ENCODE data around the gene BRSK2. TPM values are rescaled to one million over a fixed set of nuclear protein-coding genes. Genes with fewer than 3 reads are reported as not detected.

The BRSK2 gene
- total RNA-seq, 4 donors from 2014 or later = 0.72 to 1.6 (median 0.82) TPM; not detected in 1

GRCh38 chr11:1393038-1393710 is 3.4 kb downstream of the BRSK2 start:
- no peak for TF ChIP-seq CTCF (IDR thresholded peaks at IDR 0.05)
- ATAC-seq (ENCODE audit: low FRiP score) = no peak
- no peak for DNase-seq (ENCODE audit: low spot score)

- no peak for TF ChIP-seq CTCF (IDR thresholded peaks at IDR 0.05)
- ATAC-seq (ENCODE audit: low FRiP score) = no peak
- DNase-seq (ENCODE audit: low spot score) = no peak
Measured at GRCh38 chr11:1394936-1395772, 5.4 kb downstream of the BRSK2 start.

GRCh38 chr11:1395773-1396374 is 6.1 kb downstream of the BRSK2 start:
- TF ChIP-seq CTCF (IDR thresholded peaks at IDR 0.05) = no peak
- DNase-seq (ENCODE audit: low spot score) (no peak), ATAC-seq (ENCODE audit: low FRiP score) (no peak)

- ATAC-seq (ENCODE audit: low FRiP score) = no peak
- TF ChIP-seq CTCF (IDR thresholded peaks at IDR 0.05) = no peak
- DNase-seq (ENCODE audit: low spot score) = no peak
Measured at GRCh38 chr11:1396375-1396841, 6.7 kb downstream of the BRSK2 start.

GRCh38 chr11:1397146-1397861 is 7.6 kb downstream of the BRSK2 start:
- no peak for TF ChIP-seq CTCF (IDR thresholded peaks at IDR 0.05)
- DNase-seq (ENCODE audit: low spot score) (no peak), ATAC-seq (ENCODE audit: low FRiP score) (no peak)

- ATAC-seq (ENCODE audit: low FRiP score) = no peak
- DNase-seq (ENCODE audit: low spot score) = no peak
- TF ChIP-seq CTCF (IDR thresholded peaks at IDR 0.05) = no peak
Measured at GRCh38 chr11:1397862-1398527, 8.3 kb downstream of the BRSK2 start.
